Measurements from ENCODE around the gene TRIM72.

TRIM72 gene

GRCh38 chr16:31186176-31186575, 27.7 kb upstream of the TRIM72 start:
- no peak for TF ChIP-seq CTCF (IDR thresholded peaks at IDR 0.05; ENCODE audit: low read depth, low read length, missing control alignments)
- no peak for DNase-seq (ENCODE audit: extremely low read depth, low read depth)
- no peak overlapping the region for H3K4me3 ChIP-seq (replicated peaks; ENCODE audit: low read depth, low read length)

- H3K4me3 ChIP-seq (replicated peaks; ENCODE audit: low read depth, low read length) = no peak overlapping the region
- no peak for TF ChIP-seq CTCF (IDR thresholded peaks at IDR 0.05; ENCODE audit: low read depth, low read length, missing control alignments)
- DNase-seq (ENCODE audit: extremely low read depth, low read depth) = no peak
These were observed 26.8 kb upstream of the TRIM72 start for GRCh38 chr16:31186930-31187807.

GRCh38 chr16:31187808-31188189, 26.1 kb upstream of the TRIM72 start:
- no peak for TF ChIP-seq CTCF (IDR thresholded peaks at IDR 0.05; ENCODE audit: low read depth, low read length, missing control alignments)
- no peak for DNase-seq (ENCODE audit: extremely low read depth, low read depth)
- no peak overlapping the region for H3K4me3 ChIP-seq (replicated peaks; ENCODE audit: low read depth, low read length)

GRCh38 chr16:31188450-31189411, 25.2 kb upstream of the TRIM72 start:
- no peak for DNase-seq (ENCODE audit: extremely low read depth, low read depth)
- H3K4me3 ChIP-seq (replicated peaks; ENCODE audit: low read depth, low read length) = no peak overlapping the region
- TF ChIP-seq CTCF (IDR thresholded peaks at IDR 0.05; ENCODE audit: low read depth, low read length, missing control alignments) = no peak

- no peak for TF ChIP-seq CTCF (IDR thresholded peaks at IDR 0.05; ENCODE audit: low read depth, low read length, missing control alignments)
- H3K4me3 ChIP-seq (replicated peaks; ENCODE audit: low read depth, low read length) = no peak overlapping the region
- DNase-seq (ENCODE audit: extremely low read depth, low read depth) = no peak
These were observed 24.5 kb upstream of the TRIM72 start for GRCh38 chr16:31189412-31189778.

GRCh38 chr16:31190061-31190460, 23.9 kb upstream of the TRIM72 start:
- TF ChIP-seq CTCF (IDR thresholded peaks at IDR 0.05; ENCODE audit: low read depth, low read length, missing control alignments) = no peak
- DNase-seq (ENCODE audit: extremely low read depth, low read depth) = no peak
- no peak overlapping the region for H3K4me3 ChIP-seq (replicated peaks; ENCODE audit: low read depth, low read length)

Measured in HFF-Myc (cell line).